Activated CD4-positive, alpha-beta T cell treated with anti-CD3 and anti-CD28 coated beads for 36 hours (primary cell): ENCODE measurements around the gene CEP85L. TPM values are rescaled to one million over a fixed set of nuclear protein-coding genes. Genes with fewer than 3 reads are reported as not detected.

Source experiments
- ATAC-seq: fragments of 200-7000 bp; cut with Tn5 transposase; one replicate; pipeline ENCODE4 v1.10.0; 2021; ENCODE audit warnings: mild to moderate bottlenecking, moderate library complexity
- CTCF ChIA-PET: fragments of 350-600 bp; sonication (Branson Sonifier 250); formaldehyde crosslinking; loops from one replicate; lab custom pipeline; 2021; ENCODE audit warnings: antibody characterized with exemption; lab: Charles Lee
- POLR2A ChIA-PET: fragments of 350-600 bp; sonication (Branson Sonifier 250); formaldehyde crosslinking; loops from one replicate; lab custom pipeline; 2021; ENCODE audit warnings: antibody characterized with exemption, inconsistent platforms; lab: Charles Lee
- DNase-seq: peaks from one replicate; pipeline ENCODE4 v3.0.0-alpha.2; 2020
- H3K27ac Mint-ChIP-seq: one replicate; pipeline ENCODE4 v1.8.0; 2021; ENCODE audit warnings: mixed read lengths
- H3K27me3 Mint-ChIP-seq: one replicate; pipeline ENCODE4 v1.8.0; 2021; ENCODE audit warnings: mixed read lengths
- H3K36me3 Mint-ChIP-seq: one replicate; pipeline ENCODE4 v1.8.0; 2021; ENCODE audit warnings: low read depth, mixed read lengths
- H3K4me1 Mint-ChIP-seq: one replicate; pipeline ENCODE4 v1.8.0; 2021; ENCODE audit warnings: mixed read lengths
- H3K4me3 Mint-ChIP-seq: one replicate; pipeline ENCODE4 v1.8.0; 2021; ENCODE audit warnings: mild to moderate bottlenecking, moderate library complexity, mixed read lengths
- H3K9me3 Mint-ChIP-seq: one replicate; pipeline ENCODE4 v1.8.0; 2021; ENCODE audit warnings: low read depth, mixed read lengths
- intact Hi-C, 2 experiments: fragments of 100-400 bp; cut with DNase I in 1 of 2; cut with micrococcal nuclease in 1 of 2; formaldehyde crosslinking; loops; one replicate each; pipeline versions ENCODE4 v1.14.2 to v1.15.1; 2022 to 2024; cut with DNase I, micrococcal nuclease
- total RNA-seq, 2 experiments: library from RNA; stranded (reverse); gene quantifications; one replicate each; pipeline ENCODE4 v1.2.3, GENCODE V29; 2021

The CEP85L gene
- total RNA-seq, 2 experiments from 2014 or later: 29.5 to 29.7 TPM

DNA sequence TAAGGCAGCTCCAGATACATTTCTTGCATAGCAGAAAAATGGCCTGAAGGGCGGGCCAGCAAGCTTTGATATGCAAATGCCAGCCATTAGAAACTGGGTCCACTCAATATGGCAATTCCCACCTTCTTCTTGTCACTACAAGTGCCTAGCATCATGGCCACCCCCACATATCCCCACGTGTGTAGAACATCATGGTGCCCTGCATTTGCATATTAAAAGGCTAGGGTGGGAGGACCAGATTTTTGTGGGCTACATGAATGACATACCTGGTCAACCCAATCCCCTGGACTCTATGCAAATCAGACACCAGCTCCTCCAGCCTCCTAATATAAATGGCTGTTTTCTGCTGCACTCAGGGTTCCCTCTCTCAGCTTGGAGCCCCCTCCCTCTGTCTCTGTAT is 71.6 kb downstream of the CEP85L start:
- no peaks in the 10 kb centered on the region for H3K4me1 Mint-ChIP-seq
- H3K27ac Mint-ChIP-seq: no peak overlapping the region
- H3K27me3 Mint-ChIP-seq: no peaks in the 10 kb centered on the region
- peaks cover 73% of the 10 kb centered on the region for H3K36me3 Mint-ChIP-seq
- H3K4me3 Mint-ChIP-seq: no peak overlapping the region
- intact Hi-C loops: no loop called here
- H3K9me3 Mint-ChIP-seq: peaks cover 38% of the 10 kb centered on the region
- POLR2A ChIA-PET: no interaction called here
- CTCF ChIA-PET: interaction anchor here (0.6 to 3.7 kb wide), 9 partner anchors 9 to 668 kb away, joined by 3 to 15 read pairs (median 4); no protein-coding TSS in a partner anchor
- ATAC-seq (no peak), DNase-seq (no peak)

- H3K4me1 Mint-ChIP-seq: no peaks in the 10 kb centered on the region
- ChIA-PET CTCF (interaction anchor here (1.5 to 3.7 kb wide), 3 partner anchors 13 to 23 kb away, joined by 4 to 15 read pairs (median 6); no protein-coding TSS in a partner anchor), POLR2A (no interaction called here)
- no peaks in the 10 kb centered on the region for H3K27me3 Mint-ChIP-seq
- no peak for ATAC-seq
- peaks cover 49% of the 10 kb centered on the region for H3K9me3 Mint-ChIP-seq
- H3K27ac Mint-ChIP-seq: no peak overlapping the region
- intact Hi-C loops: no loop called here
- no peak for DNase-seq
- no peak overlapping the region for H3K4me3 Mint-ChIP-seq
- H3K36me3 Mint-ChIP-seq: peaks cover 83% of the 10 kb centered on the region
Observed at GRCh38 chr6:118578617-118579016, 72.8 kb downstream of the CEP85L start.

DNA sequence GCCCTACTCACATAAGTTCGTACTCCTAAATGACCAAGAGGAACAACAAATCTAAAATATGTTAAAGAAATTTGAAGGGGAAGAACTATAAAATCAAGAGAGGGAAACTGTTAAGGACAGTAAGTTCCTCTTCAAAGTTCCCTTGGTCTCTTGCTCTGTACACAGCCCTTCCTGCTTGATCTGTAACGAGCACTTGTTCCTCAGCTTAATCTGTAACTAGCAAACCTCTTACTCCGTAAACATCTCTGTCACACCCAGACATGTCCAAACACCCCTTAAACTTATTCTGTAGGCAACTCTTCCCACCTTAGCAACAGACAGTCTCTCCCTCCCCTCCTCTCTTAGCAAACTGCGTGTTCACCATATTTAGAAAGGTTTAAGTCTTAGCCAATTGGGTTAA is 73.4 kb downstream of the CEP85L start:
- ATAC-seq (no peak), DNase-seq (no peak)
- Mint-ChIP-seq H3K27ac (no peak overlapping the region), H3K4me3 (no peak overlapping the region), H3K4me1 (no peaks in the 10 kb centered on the region), H3K9me3 (peaks cover 52% of the 10 kb centered on the region), H3K36me3 (peaks cover 86% of the 10 kb centered on the region), H3K27me3 (no peaks in the 10 kb centered on the region)
- ChIA-PET CTCF (interaction anchor here (3.7 kb wide), 1 partner anchor 23 kb away, joined by 15 read pairs; no protein-coding TSS in a partner anchor), POLR2A (no interaction called here)
- intact Hi-C loops: no loop called here

DNA sequence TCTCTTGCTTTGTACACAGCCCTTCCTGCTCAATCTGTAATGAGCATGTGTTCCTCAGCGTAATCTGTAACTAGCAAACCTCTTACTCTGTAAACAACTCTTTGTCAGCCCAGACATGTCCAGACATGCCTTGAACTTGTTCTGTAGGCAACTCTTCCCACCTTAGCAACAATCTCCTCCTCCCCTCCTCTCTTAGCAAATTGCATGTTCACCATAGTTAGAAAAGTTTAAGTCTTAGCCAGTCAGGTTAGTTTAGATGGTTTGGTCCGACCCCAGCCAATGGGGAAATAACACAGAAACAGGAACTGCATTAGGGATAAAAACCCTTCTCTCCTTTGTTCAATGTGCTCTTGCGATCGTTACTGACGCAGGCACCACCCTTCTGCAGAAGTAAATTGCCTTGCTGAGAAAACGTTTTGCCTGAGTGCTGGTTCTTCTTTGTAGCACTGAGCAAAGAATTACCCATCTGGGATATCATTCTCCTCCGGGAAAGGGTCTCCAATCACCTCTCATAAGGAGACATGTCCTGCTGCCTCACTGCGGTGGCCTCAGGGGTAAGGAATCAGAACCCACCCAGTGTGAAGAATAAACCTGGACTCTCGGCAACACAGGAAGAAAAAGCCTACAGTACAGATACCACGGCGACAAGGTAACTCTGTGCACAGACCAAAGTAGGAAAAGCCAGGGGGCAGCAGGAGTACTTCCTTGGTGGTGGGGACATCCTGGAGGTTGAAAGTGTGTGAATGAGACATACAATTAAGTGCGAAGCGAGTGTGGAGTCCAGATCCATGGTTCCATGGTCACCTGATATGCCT is 77.1 kb downstream of the CEP85L start:
- peaks cover 56% of the 10 kb centered on the region for H3K36me3 Mint-ChIP-seq
- no peak overlapping the region for H3K4me3 Mint-ChIP-seq
- DNase-seq: no peak
- intact Hi-C loops: no loop called here
- ATAC-seq: no peak
- H3K27me3 Mint-ChIP-seq: no peaks in the 10 kb centered on the region
- peaks cover 7% of the 10 kb centered on the region for H3K4me1 Mint-ChIP-seq
- H3K9me3 Mint-ChIP-seq: peaks cover 45% of the 10 kb centered on the region
- ChIA-PET POLR2A (no interaction called here), CTCF (interaction anchor here (0.7 to 0.8 kb wide), 2 partner anchors 9 kb away, joined by 3 read pairs; no protein-coding TSS in a partner anchor)
- H3K27ac Mint-ChIP-seq: peak overlapping the region; percentile 65

DNA sequence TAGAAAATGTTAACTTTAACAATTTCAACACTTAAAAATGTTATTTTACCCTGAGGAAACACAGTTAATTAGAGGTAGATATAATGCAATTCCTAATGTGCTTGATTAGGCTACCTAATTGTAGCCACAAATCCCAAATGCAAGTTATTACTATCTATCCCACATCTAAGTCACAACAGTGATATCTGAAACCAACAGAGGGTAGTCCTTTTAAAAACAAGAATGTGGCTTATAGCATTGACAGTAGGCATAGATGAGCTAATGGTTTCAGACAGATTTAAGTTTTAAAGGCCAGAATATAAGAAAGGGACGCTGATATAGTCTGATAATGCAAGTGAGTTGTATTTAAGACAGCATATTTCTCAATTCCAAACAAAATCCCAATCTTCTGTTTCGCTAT is 80.3 kb downstream of the CEP85L start:
- H3K36me3 Mint-ChIP-seq: peaks cover 29% of the 10 kb centered on the region
- ChIA-PET POLR2A (no interaction called here), CTCF (interaction anchor here (1.1 to 1.3 kb wide), 2 partner anchors 9 to 22 kb away, joined by 3 read pairs; no protein-coding TSS in a partner anchor)
- intact Hi-C loops: no loop called here
- no peak overlapping the region for H3K4me3 Mint-ChIP-seq
- H3K9me3 Mint-ChIP-seq: peaks cover 26% of the 10 kb centered on the region
- no peak for DNase-seq
- ATAC-seq: no peak
- no peaks in the 10 kb centered on the region for H3K27me3 Mint-ChIP-seq
- no peak overlapping the region for H3K27ac Mint-ChIP-seq
- peaks cover 15% of the 10 kb centered on the region for H3K4me1 Mint-ChIP-seq

DNA sequence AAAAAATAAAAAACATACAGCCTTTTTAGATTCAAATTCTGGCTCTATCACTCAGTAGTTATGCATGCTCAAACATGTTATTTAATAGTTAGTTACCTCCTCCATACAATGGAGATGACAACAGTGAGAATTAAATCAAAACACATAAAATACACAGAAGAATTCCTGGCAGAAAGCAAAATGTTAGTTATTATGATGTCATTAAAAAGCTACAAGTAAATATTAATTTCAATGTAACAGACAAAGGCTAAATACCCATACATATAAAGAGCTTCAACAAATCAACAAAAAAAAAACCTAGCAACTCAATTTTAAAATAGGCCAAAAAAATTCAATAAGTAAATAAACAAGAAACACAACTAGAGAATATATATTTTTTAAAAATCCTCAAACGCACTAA is 81.9 kb downstream of the CEP85L start:
- H3K9me3 Mint-ChIP-seq: peaks cover 12% of the 10 kb centered on the region
- H3K27ac Mint-ChIP-seq: no peak overlapping the region
- H3K36me3 Mint-ChIP-seq: peaks cover 24% of the 10 kb centered on the region
- H3K4me3 Mint-ChIP-seq: no peak overlapping the region
- ChIA-PET POLR2A (no interaction called here), CTCF (no interaction called here)
- intact Hi-C loops: loop anchor here (5.0 to 10.0 kb wide), 4 partner anchors 323 to 545 kb away; partner anchors contain the start of gene ASF1A (in 2 of the 2)
- H3K4me1 Mint-ChIP-seq: peaks cover 22% of the 10 kb centered on the region
- no peaks in the 10 kb centered on the region for H3K27me3 Mint-ChIP-seq
- DNase-seq (no peak), ATAC-seq (no peak)

DNA sequence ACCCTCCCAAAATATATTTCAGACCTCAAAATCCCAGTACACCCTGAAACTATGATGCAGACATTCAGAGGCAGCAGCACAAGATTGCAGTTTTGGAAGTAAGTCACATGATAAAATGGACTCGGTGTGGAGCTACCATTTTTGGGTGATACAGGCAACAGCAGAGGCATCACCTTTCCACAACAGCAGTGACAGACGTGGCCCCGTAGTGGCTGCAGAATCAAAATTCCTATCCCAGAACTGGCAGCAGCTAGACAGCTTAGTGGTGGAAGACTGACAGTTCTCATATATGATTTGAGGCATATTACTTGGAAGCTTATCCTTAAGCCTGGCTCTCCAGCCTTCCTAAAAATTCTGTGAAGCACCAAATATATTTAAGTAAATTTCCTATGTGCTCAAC is 83.4 kb downstream of the CEP85L start:
- intact Hi-C loops: loop anchor here (5.0 to 10.0 kb wide), 4 partner anchors 324 to 547 kb away; partner anchors contain the start of gene ASF1A (in 2 of the 2)
- ATAC-seq (no peak), DNase-seq (no peak)
- Mint-ChIP-seq H3K4me3 (no peak overlapping the region), H3K4me1 (peaks cover 22% of the 10 kb centered on the region), H3K36me3 (peaks cover 14% of the 10 kb centered on the region), H3K9me3 (peaks cover under 1% of the 10 kb centered on the region), H3K27me3 (no peaks in the 10 kb centered on the region), H3K27ac (no peak overlapping the region)
- ChIA-PET CTCF (interaction anchor here (1.1 kb wide), 2 partner anchors 58 to 232 kb away, joined by 3 to 5 read pairs; no protein-coding TSS in a partner anchor), POLR2A (interaction anchor here (0.6 kb wide), 1 partner anchor 36 kb away, joined by 3 read pairs; no protein-coding TSS in a partner anchor)

DNA sequence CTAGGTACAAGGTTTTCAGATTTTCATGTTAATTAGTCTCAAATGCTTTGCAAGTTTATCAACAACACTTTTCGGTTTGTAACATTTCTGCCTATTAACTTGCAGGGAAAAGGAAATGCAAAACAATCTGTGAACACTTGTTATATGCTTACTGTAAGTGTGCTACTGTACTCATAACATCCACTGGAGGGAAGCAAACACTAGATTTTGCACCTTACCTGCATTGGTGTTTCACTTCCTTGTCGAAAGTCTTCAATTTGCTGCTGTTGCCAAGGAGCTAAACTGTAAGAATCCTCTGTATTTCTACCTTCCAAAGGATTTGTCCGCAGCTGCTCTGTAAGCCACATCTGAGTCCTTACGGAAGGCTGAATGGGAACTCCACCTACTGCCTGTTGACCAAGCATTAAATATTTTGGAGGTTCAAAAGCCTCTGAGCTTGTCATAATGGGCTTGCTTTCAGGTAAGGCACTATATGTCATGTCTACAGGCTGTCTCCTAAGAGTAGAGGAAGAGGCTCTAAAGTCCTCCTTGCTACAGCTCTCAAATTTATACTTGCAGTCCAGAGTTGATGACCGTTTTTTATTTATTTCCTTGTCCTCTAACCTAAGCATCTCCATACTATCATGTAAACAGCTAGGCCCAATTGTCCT is 86.0 kb downstream of the CEP85L start:
- peaks cover 12% of the 10 kb centered on the region for H3K36me3 Mint-ChIP-seq
- POLR2A ChIA-PET: no interaction called here
- no peak overlapping the region for H3K4me3 Mint-ChIP-seq
- CTCF ChIA-PET: interaction anchor here (0.6 to 2.3 kb wide), 46 partner anchors 8 to 545 kb away, joined by 3 to 15 read pairs (median 4); no protein-coding TSS in a partner anchor
- H3K27me3 Mint-ChIP-seq: no peaks in the 10 kb centered on the region
- H3K27ac Mint-ChIP-seq: no peak overlapping the region
- H3K9me3 Mint-ChIP-seq: no peaks in the 10 kb centered on the region
- ATAC-seq (peak; percentile 92), DNase-seq (no peak)
- intact Hi-C loops: loop anchor here (1.0 to 10.0 kb wide), 9 partner anchors 53 to 549 kb away; partner anchors contain the start of gene ASF1A (in 2 of the 2)
- peaks cover 20% of the 10 kb centered on the region for H3K4me1 Mint-ChIP-seq

DNA sequence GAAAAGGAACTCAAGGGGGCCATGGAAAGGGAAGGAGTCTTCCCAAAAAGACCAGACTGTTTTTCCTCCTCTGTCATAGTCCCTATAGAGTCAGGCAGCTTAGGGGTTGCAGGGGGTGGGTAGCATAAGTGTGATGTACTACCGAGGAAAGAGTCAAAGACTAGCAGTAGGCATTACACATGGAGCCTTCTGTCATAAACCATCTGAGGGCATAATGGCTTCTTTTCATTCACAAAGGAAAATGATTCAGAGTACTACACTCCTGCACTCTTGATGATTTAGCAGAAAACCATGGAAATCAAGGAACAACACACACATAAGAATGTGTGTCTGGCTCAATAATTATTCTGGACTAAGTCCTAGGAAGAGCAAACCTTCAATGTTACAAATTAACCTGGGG is 88.4 kb downstream of the CEP85L start:
- ChIA-PET CTCF (interaction anchor here (2.6 kb wide), 1 partner anchor 17 kb away, joined by 10 read pairs; no protein-coding TSS in a partner anchor), POLR2A (no interaction called here)
- no peak overlapping the region for H3K4me3 Mint-ChIP-seq
- H3K27ac Mint-ChIP-seq: no peak overlapping the region
- DNase-seq (no peak), ATAC-seq (no peak)
- no peaks in the 10 kb centered on the region for H3K9me3 Mint-ChIP-seq
- no peaks in the 10 kb centered on the region for H3K27me3 Mint-ChIP-seq
- intact Hi-C loops: loop anchor here (10.0 kb wide), 3 partner anchors 332 to 552 kb away; partner anchors contain the start of gene ASF1A (in 1 of the 2)
- peaks cover 35% of the 10 kb centered on the region for H3K4me1 Mint-ChIP-seq
- H3K36me3 Mint-ChIP-seq: peaks cover 17% of the 10 kb centered on the region

GRCh38 chr6:118562248-118562647 is 89.1 kb downstream of the CEP85L start:
- DNase-seq (no peak), ATAC-seq (no peak)
- ChIA-PET POLR2A (no interaction called here), CTCF (interaction anchor here (2.6 kb wide), 1 partner anchor 18 kb away, joined by 10 read pairs; no protein-coding TSS in a partner anchor)
- peaks cover 36% of the 10 kb centered on the region for H3K4me1 Mint-ChIP-seq
- no peaks in the 10 kb centered on the region for H3K9me3 Mint-ChIP-seq
- no peak overlapping the region for H3K4me3 Mint-ChIP-seq
- H3K27me3 Mint-ChIP-seq: no peaks in the 10 kb centered on the region
- H3K36me3 Mint-ChIP-seq: peaks cover 17% of the 10 kb centered on the region
- no peak overlapping the region for H3K27ac Mint-ChIP-seq
- intact Hi-C loops: loop anchor here (10.0 kb wide), 3 partner anchors 333 to 553 kb away; partner anchors contain the start of gene ASF1A (in 1 of the 2)

DNA sequence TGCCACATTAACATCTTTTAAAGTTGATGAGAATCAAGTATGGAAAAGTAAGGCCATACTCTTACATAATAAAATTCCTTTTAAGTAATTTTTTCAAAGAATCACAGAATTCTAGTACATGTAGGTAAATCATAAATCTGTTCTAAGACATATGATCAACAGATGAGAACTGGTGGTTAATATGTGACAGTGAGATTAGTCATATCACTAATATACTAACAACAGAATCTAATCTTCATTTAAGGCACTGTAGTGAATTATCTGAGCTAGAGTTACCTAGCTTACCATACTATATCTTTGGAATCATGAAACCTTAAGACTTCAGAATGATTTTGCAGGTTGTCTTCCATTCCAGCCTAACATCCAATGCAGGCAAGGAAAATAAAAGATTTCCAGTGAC is 91.7 kb downstream of the CEP85L start:
- Mint-ChIP-seq H3K36me3 (peaks cover 13% of the 10 kb centered on the region), H3K27ac (peak overlapping the region; percentile 58), H3K4me1 (peaks cover 29% of the 10 kb centered on the region), H3K27me3 (no peaks in the 10 kb centered on the region), H3K4me3 (no peak overlapping the region), H3K9me3 (no peaks in the 10 kb centered on the region)
- DNase-seq (no peak), ATAC-seq (no peak)
- ChIA-PET CTCF (interaction anchor here (0.6 to 1.5 kb wide), 6 partner anchors 8 to 549 kb away, joined by 3 to 6 read pairs (median 4); no protein-coding TSS in a partner anchor), POLR2A (no interaction called here)
- intact Hi-C loops: loop anchor here (10.0 kb wide), 4 partner anchors 335 to 585 kb away; partner anchors contain the start of gene ASF1A (in 1 of the 2)
